IMR-90 (cell line): ENCODE data around the gene TRMT10B. TPM values are rescaled to one million over a fixed set of nuclear protein-coding genes. Genes with fewer than 3 reads are reported as not detected.

Experiments used
- ATAC-seq: fragments of 200-7000 bp; cut with Tn5 transposase; 2 replicates; pipeline ENCODE4 v1.9.1; 2020; ENCODE audit warnings: low read depth, mild to moderate bottlenecking, moderate library complexity
- BruUV-seq: library from RNA; stranded (reverse); fragments of 400-500 nt; replicated peaks from 2 replicates; lab custom pipeline; 2021; lab: Mats Ljungman, UMichigan
- CTCF ChIA-PET: fragments of 300-600 bp; formaldehyde crosslinking; extraction: SDS; loops from one replicate; lab custom pipeline; 2021; ENCODE audit warnings: antibody characterized with exemption; lab: Yijun Ruan, JAX
- POLR2A ChIA-PET: fragments of 300-600 bp; sonication (Branson Sonifier 250); formaldehyde crosslinking; loops from one replicate; lab custom pipeline; 2022; ENCODE audit warnings: antibody characterized with exemption; ENCODE audit not compliant: unreplicated experiment; lab: Charles Lee
- DNase-seq: peaks from one replicate; pipeline ENCODE4 v3.0.0; 2013
- H2AFZ ChIP-seq: replicated peaks from 2 replicates; pipeline ENCODE3; 2013; ENCODE audit warnings: low read length, mild to moderate bottlenecking; ENCODE audit not compliant: poor library complexity
- H2AK5ac ChIP-seq: 2 replicates; pipeline ENCODE4 v1.6.1; 2013; ENCODE audit warnings: low read depth, low read length, inconsistent platforms
- H2AK9ac ChIP-seq: replicated peaks from 2 replicates; pipeline ENCODE3; 2013; ENCODE audit warnings: mild to moderate bottlenecking, low read depth, low read length, moderate library complexity; ENCODE audit not compliant: poor library complexity
- H2BK120ac ChIP-seq: 2 replicates; pipeline ENCODE4 v1.6.1; 2013; ENCODE audit warnings: low read depth, low read length, inconsistent platforms
- H2BK15ac ChIP-seq: 3 replicates; pipeline ENCODE4 v1.6.1; 2013; ENCODE audit warnings: low read depth, low read length, inconsistent platforms
- H2BK20ac ChIP-seq: 2 replicates; pipeline ENCODE4 v1.6.1; 2013; ENCODE audit warnings: low read depth, mild to moderate bottlenecking, inconsistent platforms, low read length, moderate library complexity
- H2BK5ac ChIP-seq: 2 replicates; pipeline ENCODE4 v1.6.1; 2013; ENCODE audit warnings: mild to moderate bottlenecking, low read depth, low read length, inconsistent platforms; ENCODE audit not compliant: poor library complexity, severe bottlenecking
- H3K14ac ChIP-seq: replicated peaks from 2 replicates; pipeline ENCODE4 v1.6.1; 2013; ENCODE audit warnings: low read depth, low read length, inconsistent platforms
- H3K18ac ChIP-seq: 2 replicates; pipeline ENCODE4 v1.6.1; 2013; ENCODE audit warnings: low read depth, low read length, control low read depth
- H3K23ac ChIP-seq: 2 replicates; pipeline ENCODE4 v1.6.1; 2013; ENCODE audit warnings: low read depth, low read length, inconsistent platforms
- H3K27ac ChIP-seq: 2 replicates; pipeline ENCODE4 v1.5.1; 2013; ENCODE audit warnings: mild to moderate bottlenecking, control low read depth, low read length; ENCODE audit not compliant: insufficient read depth
- H3K27me3 ChIP-seq: 2 replicates; pipeline ENCODE4 v1.6.1; 2013; ENCODE audit warnings: low read length; ENCODE audit not compliant: control insufficient read depth, insufficient read depth
- H3K36me3 ChIP-seq: 2 replicates; pipeline ENCODE4 v1.6.1; 2013; ENCODE audit warnings: low read length, mixed read lengths; ENCODE audit not compliant: control insufficient read depth, insufficient read depth
- H3K4ac ChIP-seq: 2 replicates; pipeline ENCODE4 v1.6.1; 2013; ENCODE audit warnings: low read depth, low read length, inconsistent platforms
- H3K4me1 ChIP-seq: 2 replicates; pipeline ENCODE4 v1.6.1; 2013; ENCODE audit warnings: low read length, mixed read lengths; ENCODE audit not compliant: control insufficient read depth, insufficient read depth
- H3K4me2 ChIP-seq: 2 replicates; pipeline ENCODE4 v1.6.1; 2013; ENCODE audit warnings: low read depth, mild to moderate bottlenecking, control low read depth, low read length, moderate library complexity
- H3K4me3 ChIP-seq: 2 replicates; pipeline ENCODE4 v1.5.1; 2013; ENCODE audit warnings: low read depth, mild to moderate bottlenecking, control low read depth, low read length, moderate library complexity; ENCODE audit not compliant: insufficient read depth
- H3K56ac ChIP-seq: 2 replicates; pipeline ENCODE4 v1.6.1; 2013; ENCODE audit warnings: low read length, inconsistent platforms; ENCODE audit not compliant: insufficient read depth; ENCODE audit errors: extremely low read depth
- H3K79me1 ChIP-seq, 2 experiments: 2 replicates each; pipeline ENCODE4 v1.6.1; 2013; ENCODE audit warnings: low read length in 2 of 2, inconsistent platforms in 1 of 2, low read depth in 1 of 2
- H3K9ac ChIP-seq: 2 replicates; pipeline ENCODE4 v1.6.1; 2013; ENCODE audit warnings: low read depth, low read length, control low read depth
- H3K9me1 ChIP-seq: 2 replicates; pipeline ENCODE4 v1.6.1; 2013; ENCODE audit warnings: low read length, inconsistent platforms; ENCODE audit not compliant: insufficient read depth
- H3K9me3 ChIP-seq: 2 replicates; pipeline ENCODE4 v1.6.1; 2013; ENCODE audit warnings: low read length; ENCODE audit not compliant: control insufficient read depth, insufficient read depth
- H4K20me1 ChIP-seq: 2 replicates; pipeline ENCODE4 v1.6.1; 2013; ENCODE audit warnings: low read length, inconsistent platforms; ENCODE audit not compliant: insufficient read depth
- H4K5ac ChIP-seq: 2 replicates; pipeline ENCODE4 v1.6.1; 2013; ENCODE audit warnings: mild to moderate bottlenecking, low read depth, low read length, control low read depth
- H4K8ac ChIP-seq, 2 experiments: 2 replicates each; pipeline ENCODE4 v1.6.1; 2013; ENCODE audit warnings: low read depth in 2 of 2, low read length in 2 of 2, control low read depth in 1 of 2, inconsistent platforms in 1 of 2
- H4K91ac ChIP-seq: 2 replicates; pipeline ENCODE4 v1.6.1; 2013; ENCODE audit warnings: low read depth, low read length, inconsistent platforms; ENCODE audit not compliant: insufficient read depth
- BHLHE40 ChIP-seq: fragments of 150-350 bp; IDR thresholded peaks from 2 replicates; pipeline ENCODE4 v1.6.1; 2016; ENCODE audit warnings: mild to moderate bottlenecking, low read depth, low read length
- CEBPB ChIP-seq: IDR thresholded peaks from 2 replicates; pipeline ENCODE4 v1.6.1; 2012; ENCODE audit warnings: low read depth, low read length, improper control_type of control experiment
- CHD1 ChIP-seq: IDR thresholded peaks from 2 replicates; pipeline ENCODE4 v1.6.1; 2012; ENCODE audit warnings: low read depth, low read length, improper control_type of control experiment
- FOS ChIP-seq: fragments of 150-350 bp; IDR thresholded peaks from 2 replicates; pipeline ENCODE4 v1.6.1; 2016; ENCODE audit warnings: low read depth, low read length
- MAFK ChIP-seq: IDR thresholded peaks from 2 replicates; pipeline ENCODE4 v1.6.1; 2012; ENCODE audit warnings: low read depth, low read length, improper control_type of control experiment
- MAZ ChIP-seq: IDR thresholded peaks from 2 replicates; pipeline ENCODE4 v1.6.1; 2012; ENCODE audit warnings: low read depth, mild to moderate bottlenecking, low read length, improper control_type of control experiment, moderate library complexity, borderline replicate concordance
- MXI1 ChIP-seq: IDR thresholded peaks from 2 replicates; pipeline ENCODE4 v1.6.1; 2012; ENCODE audit warnings: low read depth, mild to moderate bottlenecking, low read length, moderate library complexity, borderline replicate concordance
- NFE2L2 ChIP-seq: fragments of 150-350 bp; IDR thresholded peaks from 2 replicates; pipeline ENCODE4 v1.6.1; 2016; ENCODE audit warnings: low read depth, mild to moderate bottlenecking, low read length
- POLR2A ChIP-seq: IDR thresholded peaks from 2 replicates; pipeline ENCODE4 v1.6.1; 2012; ENCODE audit warnings: mild to moderate bottlenecking, low read depth, low read length
- RAD21 ChIP-seq: IDR thresholded peaks from 2 replicates; pipeline ENCODE4 v1.6.1; 2012; ENCODE audit warnings: low read length, improper control_type of control experiment
- RCOR1 ChIP-seq: IDR thresholded peaks from 2 replicates; pipeline ENCODE4 v1.6.1; 2012; ENCODE audit warnings: mild to moderate bottlenecking, low read length, improper control_type of control experiment; ENCODE audit not compliant: insufficient replicate concordance
- RFX5 ChIP-seq: IDR thresholded peaks from 2 replicates; pipeline ENCODE4 v1.8.0; 2012; ENCODE audit warnings: low read depth, mild to moderate bottlenecking, low read length, moderate library complexity
- SMC3 ChIP-seq: fragments of 150-350 bp; IDR thresholded peaks from 2 replicates; pipeline ENCODE4 v1.6.1; 2016; ENCODE audit warnings: low read depth, mild to moderate bottlenecking, antibody characterized with exemption, low read length, moderate library complexity
- WGBS, 2 experiments: methylation state at CpG; one replicate each; pipeline versions ENCODE4 v1.1.5 to v1.1.7; 2013; ENCODE audit warnings: missing lambda C conversion rate in 2 of 2; ENCODE audit not compliant: insufficient read length in 1 of 2; ENCODE audit errors: extremely low coverage in 2 of 2; 5-methylcytosine and 5-hydroxymethylcytosine counted together
- dilution Hi-C: fragments of 300-500 bp; cut with HindIII; formaldehyde crosslinking; loops from one replicate; pipeline ENCODE4 v1.14.3; 2018; ENCODE audit warnings: low sequenced_read_pairs; ENCODE audit not compliant: unreplicated experiment
- in situ Hi-C: fragments of 300-500 bp; cut with MboI; formaldehyde crosslinking; loops from 3 replicates; pipeline ENCODE4 v1.14.3; 2019; ENCODE audit warnings: low sequenced_read_pairs, inconsistent platforms, mixed read lengths
- intact Hi-C: fragments of 100-400 bp; cut with micrococcal nuclease; formaldehyde crosslinking; loops from 2 replicates; pipeline ENCODE4 v1.10.0; 2022
- polyA plus RNA-seq, 3 experiments: library from polyadenylated mRNA; depleted of rRNA; stranded (reverse); fragments of >200 nt; gene quantifications; 2 replicates each; pipeline ENCODE4 v1.2.3, GENCODE V29; 2012; ENCODE audit warnings: low replicate concordance in 1 of 3
- total RNA-seq: library from RNA; depleted of rRNA; stranded (reverse); fragments of >200 nt; gene quantifications from 2 replicates; pipeline ENCODE4 v1.2.3, GENCODE V29; 2012
- TF ChIP-seq, protein P1 (sequence below): fragments of 150-350 bp; IDR thresholded peaks from 2 replicates; pipeline ENCODE4 v1.6.1; 2017; ENCODE audit warnings: mild to moderate bottlenecking, antibody characterized with exemption, low read length, low read depth
- TF ChIP-seq, protein P2 (sequence below): fragments of 150-350 bp; IDR thresholded peaks from 2 replicates; pipeline ENCODE4 v1.6.1; 2016; ENCODE audit warnings: low read depth, mild to moderate bottlenecking, low read length, moderate library complexity, borderline replicate concordance
- TF ChIP-seq, protein P3 (sequence below): conservative IDR thresholded peaks from 2 replicates; pipeline ENCODE4 v1.5.1; 2012; ENCODE audit warnings: mild to moderate bottlenecking, low read depth, low read length, improper control_type of control experiment

Gene TRMT10B
- total and polyA plus RNA-seq, 2 of the 4 experiments (the other 2 are of a cell fraction), result 2.3 to 4.5 TPM

DNA sequence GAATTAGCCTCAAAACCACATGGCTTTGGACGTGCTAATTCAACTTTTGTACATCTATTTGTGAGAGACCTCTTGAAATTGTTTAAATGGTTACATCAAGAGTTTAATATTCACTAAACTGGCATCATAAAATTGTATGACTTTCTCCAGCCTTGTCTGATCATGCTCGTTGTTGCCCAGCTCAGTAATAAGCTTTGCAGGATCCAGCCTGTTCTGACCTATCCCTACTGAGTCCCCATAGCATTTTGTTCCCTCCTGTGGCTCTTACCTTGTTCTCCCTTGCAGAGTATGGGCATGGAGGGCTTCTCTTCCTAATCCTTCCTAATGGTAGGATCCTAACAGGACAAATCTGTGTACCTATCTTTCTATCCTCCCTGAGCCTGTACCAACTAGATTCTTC, 24.9 kb downstream of the TRMT10B start:
- Histone ChIP-seq H3K9me3 (no peaks in the 10 kb centered on the region), H2BK20ac (no peak overlapping the region), H4K91ac (no peak overlapping the region), H3K56ac (no peak overlapping the region), H4K8ac (no peak overlapping the region), H3K4me2 (no peak overlapping the region), H3K27me3 (no peaks in the 10 kb centered on the region), H3K4me1 (peaks cover 8% of the 10 kb centered on the region), H3K4me3 (no peak overlapping the region), H3K14ac (no peak overlapping the region), H2AFZ (no peak overlapping the region), H2BK5ac (no peak overlapping the region), H4K20me1 (peaks cover 8% of the 10 kb centered on the region; the same call in 1 of the 2 replicates), H3K27ac (no peak overlapping the region), H3K9ac (no peak overlapping the region), H3K9me1 (peaks cover 9% of the 10 kb centered on the region), H2AK5ac (no peak overlapping the region), H3K79me1 (peaks cover 28 to 44% of the 10 kb centered on the region in 2 experiments), H4K5ac (no peak overlapping the region), H2BK15ac (no peak overlapping the region), H3K23ac (no peak overlapping the region), H3K4ac (no peak overlapping the region), H3K36me3 (peaks cover 27% of the 10 kb centered on the region), H2BK120ac (no peak overlapping the region), H2AK9ac (no peak overlapping the region), H3K18ac (no peak overlapping the region)
- intact Hi-C loops, result no loop called here
- no TSS peak for BruUV-seq
- no peak for TF ChIP-seq MAFK
- TF ChIP-seq SMC3, result no peak
- TF ChIP-seq RAD21, result no peak
- no peak for TF ChIP-seq RCOR1
- TF ChIP-seq FOS, result no peak
- TF ChIP-seq MXI1, result no peak
- TF ChIP-seq MAZ, result no peak
- TF ChIP-seq BHLHE40, result no peak
- TF ChIP-seq RFX5, result no peak
- TF ChIP-seq, protein P1, sequence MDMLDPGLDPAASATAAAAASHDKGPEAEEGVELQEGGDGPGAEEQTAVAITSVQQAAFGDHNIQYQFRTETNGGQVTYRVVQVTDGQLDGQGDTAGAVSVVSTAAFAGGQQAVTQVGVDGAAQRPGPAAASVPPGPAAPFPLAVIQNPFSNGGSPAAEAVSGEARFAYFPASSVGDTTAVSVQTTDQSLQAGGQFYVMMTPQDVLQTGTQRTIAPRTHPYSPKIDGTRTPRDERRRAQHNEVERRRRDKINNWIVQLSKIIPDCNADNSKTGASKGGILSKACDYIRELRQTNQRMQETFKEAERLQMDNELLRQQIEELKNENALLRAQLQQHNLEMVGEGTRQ, result no peak
- no peak for TF ChIP-seq CHD1
- TF ChIP-seq, protein P2, sequence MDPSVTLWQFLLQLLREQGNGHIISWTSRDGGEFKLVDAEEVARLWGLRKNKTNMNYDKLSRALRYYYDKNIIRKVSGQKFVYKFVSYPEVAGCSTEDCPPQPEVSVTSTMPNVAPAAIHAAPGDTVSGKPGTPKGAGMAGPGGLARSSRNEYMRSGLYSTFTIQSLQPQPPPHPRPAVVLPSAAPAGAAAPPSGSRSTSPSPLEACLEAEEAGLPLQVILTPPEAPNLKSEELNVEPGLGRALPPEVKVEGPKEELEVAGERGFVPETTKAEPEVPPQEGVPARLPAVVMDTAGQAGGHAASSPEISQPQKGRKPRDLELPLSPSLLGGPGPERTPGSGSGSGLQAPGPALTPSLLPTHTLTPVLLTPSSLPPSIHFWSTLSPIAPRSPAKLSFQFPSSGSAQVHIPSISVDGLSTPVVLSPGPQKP, result no peak
- TF ChIP-seq CEBPB, result no peak
- TF ChIP-seq, protein P3, sequence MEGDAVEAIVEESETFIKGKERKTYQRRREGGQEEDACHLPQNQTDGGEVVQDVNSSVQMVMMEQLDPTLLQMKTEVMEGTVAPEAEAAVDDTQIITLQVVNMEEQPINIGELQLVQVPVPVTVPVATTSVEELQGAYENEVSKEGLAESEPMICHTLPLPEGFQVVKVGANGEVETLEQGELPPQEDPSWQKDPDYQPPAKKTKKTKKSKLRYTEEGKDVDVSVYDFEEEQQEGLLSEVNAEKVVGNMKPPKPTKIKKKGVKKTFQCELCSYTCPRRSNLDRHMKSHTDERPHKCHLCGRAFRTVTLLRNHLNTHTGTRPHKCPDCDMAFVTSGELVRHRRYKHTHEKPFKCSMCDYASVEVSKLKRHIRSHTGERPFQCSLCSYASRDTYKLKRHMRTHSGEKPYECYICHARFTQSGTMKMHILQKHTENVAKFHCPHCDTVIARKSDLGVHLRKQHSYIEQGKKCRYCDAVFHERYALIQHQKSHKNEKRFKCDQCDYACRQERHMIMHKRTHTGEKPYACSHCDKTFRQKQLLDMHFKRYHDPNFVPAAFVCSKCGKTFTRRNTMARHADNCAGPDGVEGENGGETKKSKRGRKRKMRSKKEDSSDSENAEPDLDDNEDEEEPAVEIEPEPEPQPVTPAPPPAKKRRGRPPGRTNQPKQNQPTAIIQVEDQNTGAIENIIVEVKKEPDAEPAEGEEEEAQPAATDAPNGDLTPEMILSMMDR, result no peak
- TF ChIP-seq NFE2L2, result no peak
- no peak for TF ChIP-seq POLR2A
- dilution Hi-C loops, result no loop called here
- in situ Hi-C loops, result loop anchor here (10.0 kb wide), 1 partner anchor 294 kb away; the partner anchor contains the start of gene POLR1E
- no CpG with 5 or more reads among the region's 2 CpGs for WGBS, 2 experiments
- ATAC-seq, result no peak
- CTCF ChIA-PET, result no interaction called here
- POLR2A ChIA-PET, result no interaction called here
- DNase-seq, result no peak
